HG02970 (cell line): ENCODE data around the gene EFCAB6.
A peak's percentile ranks its signal among the peaks of the same experiment; 100 is the strongest.

Experiments
- ATAC-seq: cut with Tn5 transposase; IDR thresholded peaks from one replicate; pipeline ENCODE4 v1.9.1; 2021; ENCODE audit warnings: mild to moderate bottlenecking, moderate library complexity, moderate number of reproducible peaks; ENCODE audit not compliant: unreplicated experiment, low FRiP score

Gene EFCAB6

DNA sequence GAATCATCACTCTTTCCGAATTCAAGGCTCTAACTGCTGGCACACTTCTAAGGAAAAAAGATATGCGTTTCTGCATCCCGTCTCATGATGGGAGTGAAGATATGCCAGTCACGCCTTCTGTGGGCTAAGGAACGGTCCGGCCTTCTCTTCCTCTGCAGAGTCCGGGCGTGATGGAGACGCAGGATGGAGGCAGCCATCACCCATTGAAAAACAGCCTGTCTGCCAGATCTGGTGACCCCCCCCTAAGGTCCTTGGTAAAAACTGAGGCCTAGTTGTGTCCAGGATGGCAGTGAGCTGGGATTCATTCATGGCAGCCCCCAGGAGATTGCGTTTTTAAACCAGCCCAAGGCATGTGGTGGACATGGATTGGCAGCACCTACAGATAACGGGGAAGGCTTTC lies 6.9 kb upstream of the EFCAB6 start:
- ATAC-seq: no peak

DNA sequence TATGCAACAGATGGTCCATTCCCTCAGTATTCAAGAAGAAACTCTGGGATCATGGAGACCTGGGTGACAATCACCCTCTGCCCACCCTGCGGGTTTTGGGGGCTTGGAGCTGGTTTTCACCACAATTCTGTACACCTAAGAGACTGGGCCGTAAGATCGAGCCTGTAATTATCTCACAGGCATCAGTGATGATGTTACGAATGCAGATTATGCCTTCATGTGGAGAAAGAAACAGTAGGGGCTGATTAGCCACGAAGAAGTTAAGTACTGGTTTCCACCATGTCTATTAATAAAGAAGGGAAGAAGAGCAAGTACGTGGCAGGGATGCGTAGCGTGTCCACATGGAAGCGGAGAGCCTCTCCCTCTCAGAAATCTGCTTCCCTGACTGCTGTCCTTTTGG lies 5.3 kb upstream of the EFCAB6 start:
- ATAC-seq: no peak

DNA sequence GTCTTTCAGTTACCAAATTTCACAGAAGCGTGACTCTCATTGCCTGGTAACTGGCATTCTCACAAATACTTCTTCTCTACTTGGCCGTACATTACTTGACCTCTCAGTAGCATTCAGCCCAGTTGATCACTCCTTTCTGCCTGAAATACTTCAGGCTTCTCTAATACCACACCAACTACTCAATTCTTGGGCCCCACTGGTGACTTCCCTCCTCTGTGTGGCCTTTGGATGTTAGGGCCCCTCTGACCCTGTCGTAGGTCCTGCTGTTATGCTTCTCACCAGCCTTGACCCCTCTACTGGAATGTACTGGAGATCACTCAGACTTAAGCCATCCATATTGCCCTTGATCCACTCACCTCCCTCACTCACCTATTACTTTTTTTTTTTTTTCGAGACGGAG lies 2.2 kb upstream of the EFCAB6 start:
- no peak for ATAC-seq

DNA sequence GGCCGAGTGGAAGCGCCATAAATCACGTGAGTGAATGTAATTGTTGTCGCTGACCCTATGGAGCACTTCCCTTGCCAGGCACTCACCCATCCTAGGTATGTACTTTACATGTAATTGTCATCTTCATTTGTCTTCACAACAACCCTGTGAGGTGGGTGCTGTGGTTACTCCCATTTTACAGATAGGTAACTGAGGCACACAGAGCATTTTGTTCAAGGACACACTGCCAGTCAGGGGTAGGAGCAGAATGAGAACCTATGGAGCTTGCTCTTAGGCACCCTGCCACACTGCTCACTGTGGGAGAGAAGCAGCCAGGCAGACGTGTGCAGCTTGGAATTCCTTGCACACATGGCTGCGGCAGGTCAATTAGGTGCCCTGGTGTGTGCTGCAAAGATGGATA lies 785 bp upstream of the EFCAB6 start:
- no peak for ATAC-seq

DNA sequence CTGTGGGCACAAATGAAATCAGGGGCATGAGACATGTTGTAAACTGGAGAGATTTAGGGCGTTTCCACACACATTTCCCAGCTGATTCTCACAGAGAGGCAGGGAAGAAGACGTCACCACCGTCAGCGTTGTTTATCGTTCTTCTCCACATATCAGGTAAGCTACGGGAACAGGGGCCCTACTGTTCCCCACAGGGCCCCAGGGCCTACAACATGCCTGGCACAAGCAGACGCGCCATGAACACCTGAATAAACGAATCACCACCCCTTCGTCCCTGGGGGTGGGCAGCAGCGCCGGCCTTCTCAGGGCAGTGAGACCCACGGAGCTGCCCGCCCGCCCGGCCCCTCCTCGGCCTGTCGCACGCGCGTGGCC lies 342 bp downstream of the EFCAB6 start:
- peak; percentile 20 for ATAC-seq

DNA sequence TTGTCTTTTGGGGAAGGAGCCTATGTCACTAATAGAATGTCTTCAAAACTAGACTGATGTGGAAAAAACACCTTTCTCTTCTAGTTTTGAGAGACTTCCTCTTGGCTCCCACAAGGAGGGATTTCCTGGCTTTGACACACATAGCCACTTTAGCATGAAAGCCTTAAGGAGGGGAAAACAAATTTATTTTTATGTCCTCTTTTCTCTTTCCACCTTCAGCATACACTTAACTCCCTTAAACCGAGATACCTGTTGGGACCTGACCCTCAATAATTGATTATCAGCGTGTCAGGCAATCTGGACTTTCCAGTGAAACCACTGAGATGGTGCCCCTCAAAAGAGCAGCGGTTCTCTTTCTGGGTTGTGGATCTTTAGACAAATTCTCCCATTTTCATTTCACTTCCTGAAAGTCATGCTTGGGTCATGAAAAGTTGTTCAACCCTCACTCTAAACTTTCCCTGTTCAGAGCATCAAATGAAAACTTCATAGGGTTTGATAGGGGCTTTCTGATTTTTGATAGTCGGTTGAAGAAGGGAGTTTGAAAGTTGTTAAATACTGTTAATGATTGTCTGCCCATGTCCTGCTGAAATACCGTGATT lies 9.1 kb downstream of the EFCAB6 start:
- no peak for ATAC-seq

DNA sequence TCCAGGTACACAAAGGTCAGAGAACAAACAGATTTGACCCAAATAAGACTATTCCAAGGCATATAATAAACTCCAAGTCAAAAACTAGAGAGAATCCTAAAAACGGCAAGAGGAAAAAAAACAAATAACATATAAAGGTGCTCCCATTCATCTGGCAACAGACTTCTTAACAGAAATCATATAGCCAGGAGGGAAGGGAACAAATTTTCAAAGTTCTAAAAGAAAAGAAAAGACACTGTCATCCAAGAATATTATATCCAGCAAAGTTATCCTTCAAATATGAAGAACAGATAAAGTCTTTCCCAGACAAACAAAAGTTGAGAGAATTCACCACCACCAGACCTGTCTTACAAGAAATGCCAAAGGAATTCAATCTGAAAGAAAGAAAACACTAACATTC lies 11.1 kb downstream of the EFCAB6 start:
- ATAC-seq: no peak

DNA sequence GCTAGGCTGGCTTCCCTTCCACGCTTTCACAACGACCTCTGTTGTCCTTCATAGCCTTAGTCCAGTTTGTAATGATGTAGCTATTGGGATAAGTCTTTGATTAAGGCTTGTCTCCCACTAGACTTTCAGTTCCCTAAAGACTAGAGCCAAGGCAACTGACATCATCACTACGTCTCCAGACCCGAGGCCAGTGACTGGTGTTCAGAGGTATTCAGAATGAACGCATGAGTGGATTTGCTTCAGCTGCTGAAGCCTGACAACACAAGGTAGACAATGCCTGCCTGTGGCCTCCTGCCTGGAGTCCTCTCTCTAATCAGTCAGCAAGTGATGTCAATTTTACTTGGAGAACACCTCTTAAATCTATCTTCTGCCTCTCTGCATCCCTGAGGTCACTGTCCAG lies 13.6 kb downstream of the EFCAB6 start:
- no peak for ATAC-seq

DNA sequence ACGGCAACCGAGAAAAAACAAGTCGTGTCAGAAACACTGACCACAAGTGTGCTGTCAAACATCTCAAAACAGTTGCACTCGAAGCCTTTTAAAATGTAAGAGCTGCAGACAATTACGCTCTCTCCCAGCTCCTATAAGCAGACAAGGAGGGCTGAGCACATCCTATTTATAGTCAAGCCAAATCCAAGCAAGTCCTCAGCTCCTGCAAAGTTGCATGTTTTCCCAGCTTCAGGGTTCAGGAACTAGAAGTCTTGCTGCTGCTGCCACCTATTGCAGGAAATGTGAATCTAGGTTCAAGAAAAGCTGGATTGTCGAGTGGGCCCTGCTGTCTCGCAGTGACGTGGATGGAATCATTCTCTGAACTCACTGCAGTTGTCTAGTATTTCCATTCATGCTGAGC lies 15.5 kb downstream of the EFCAB6 start:
- ATAC-seq: no peak

DNA sequence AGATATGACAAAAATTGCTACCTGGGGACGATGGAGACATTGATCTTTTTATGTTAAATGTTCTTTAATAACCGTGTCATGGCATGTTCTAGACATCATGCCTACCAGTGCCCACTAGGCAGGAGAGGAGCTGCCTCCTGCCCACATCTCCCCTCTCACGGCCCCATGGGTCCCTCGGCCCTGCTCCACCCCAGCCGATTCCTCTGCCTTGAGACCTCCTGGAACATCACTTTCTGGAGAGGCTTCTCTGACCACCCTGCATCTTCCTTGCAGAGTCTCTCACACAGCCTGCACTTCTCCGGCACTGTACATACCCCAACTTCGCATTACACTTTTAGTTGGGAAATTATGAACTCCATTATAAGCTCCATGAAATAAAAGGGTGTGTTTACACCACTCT lies 16.8 kb downstream of the EFCAB6 start:
- no peak for ATAC-seq

DNA sequence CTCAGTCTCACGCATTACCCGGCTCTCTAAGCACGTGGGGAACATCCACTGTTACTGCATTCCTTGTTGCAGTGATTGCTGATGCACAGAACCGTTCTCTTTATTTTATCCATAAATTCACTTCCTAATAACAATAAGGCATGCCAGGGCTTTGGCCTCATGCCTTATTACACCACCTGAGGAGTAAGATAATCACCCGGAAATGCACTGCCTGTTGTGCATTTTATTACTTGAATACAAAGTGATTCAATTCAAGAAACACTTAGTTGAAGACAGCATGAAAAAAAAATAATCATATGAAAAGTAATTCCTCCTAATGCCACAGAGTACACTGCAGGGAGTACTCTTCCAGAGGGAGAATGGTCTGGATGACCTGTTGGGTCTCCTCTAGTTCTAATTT lies 19.2 kb downstream of the EFCAB6 start:
- no peak for ATAC-seq

DNA sequence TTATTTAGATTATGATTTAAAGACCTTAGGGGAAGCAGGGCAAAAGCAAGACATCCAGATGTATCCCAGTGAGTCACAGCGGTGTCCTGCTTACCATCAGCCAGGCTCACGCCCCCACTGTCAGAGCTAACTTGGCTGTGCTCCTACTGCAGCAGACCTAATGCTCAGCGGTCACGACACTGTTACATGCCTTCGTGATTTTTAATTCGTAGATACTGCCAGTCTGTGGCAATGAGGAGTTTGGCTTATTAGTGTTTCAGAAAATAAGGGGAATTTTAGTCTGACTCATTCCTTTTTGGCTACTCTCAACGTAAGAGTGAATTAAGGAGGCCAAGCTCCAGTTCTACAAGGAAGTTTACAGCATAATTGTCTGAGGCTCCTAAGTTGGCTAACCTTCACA lies 22.7 kb downstream of the EFCAB6 start:
- ATAC-seq: no peak

DNA sequence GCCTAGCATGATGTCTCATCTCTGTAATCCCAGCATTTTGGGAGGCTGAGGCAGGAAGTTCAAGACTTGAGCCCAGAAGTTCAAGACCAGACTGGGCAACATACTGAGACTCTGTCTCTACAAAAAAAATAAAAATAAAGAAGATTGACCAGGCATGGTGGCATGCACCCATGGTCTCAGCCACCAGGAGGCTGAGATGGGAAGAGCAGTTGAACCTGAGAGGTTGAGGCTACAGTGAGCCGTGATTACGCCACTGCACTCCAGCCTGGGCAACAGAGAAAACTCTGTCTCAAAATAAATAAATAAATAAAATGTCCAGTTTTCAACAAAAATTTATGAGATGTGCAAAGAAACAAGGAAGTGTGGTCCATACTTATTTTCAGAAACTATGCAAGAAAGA lies 28.3 kb downstream of the EFCAB6 start:
- no peak for ATAC-seq

DNA sequence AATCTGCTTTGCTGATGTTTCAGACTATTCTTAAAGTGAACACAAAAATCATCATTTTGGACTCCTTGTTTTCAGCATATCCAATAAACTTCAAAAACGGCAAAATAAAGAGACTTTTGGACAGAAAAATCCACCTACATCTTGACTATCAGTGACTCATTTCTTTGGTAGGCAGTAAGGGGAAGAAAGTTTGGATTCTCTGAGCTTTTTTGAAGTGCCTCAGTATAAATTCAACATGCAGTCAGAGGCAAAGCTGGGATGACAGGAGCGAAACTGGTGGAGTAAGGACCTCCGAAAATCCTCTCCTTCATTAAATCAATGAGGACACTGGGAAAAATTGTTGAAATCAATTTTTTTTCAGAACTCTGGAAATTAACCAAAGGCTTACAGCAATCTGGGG lies 29.7 kb downstream of the EFCAB6 start:
- ATAC-seq: no peak

DNA sequence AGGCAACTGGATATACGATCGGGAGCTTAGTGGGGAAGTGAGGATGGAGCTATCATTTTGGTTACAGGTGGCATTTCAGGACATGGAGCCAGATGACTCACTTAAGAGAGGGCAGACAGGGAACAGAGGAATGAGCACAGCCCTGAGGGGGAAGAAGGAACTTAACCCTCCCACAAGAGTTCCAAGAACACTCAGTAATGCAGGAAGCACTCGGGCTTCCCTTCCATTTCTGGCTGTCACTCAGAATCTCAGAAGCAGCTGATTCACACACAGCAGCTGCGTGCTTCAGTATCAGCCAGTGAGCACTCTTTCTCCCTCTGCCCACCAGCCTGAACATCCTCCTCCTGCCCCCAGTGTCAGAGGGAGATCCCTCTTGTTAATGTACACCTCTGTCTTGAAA lies 34.8 kb downstream of the EFCAB6 start:
- no peak for ATAC-seq

DNA sequence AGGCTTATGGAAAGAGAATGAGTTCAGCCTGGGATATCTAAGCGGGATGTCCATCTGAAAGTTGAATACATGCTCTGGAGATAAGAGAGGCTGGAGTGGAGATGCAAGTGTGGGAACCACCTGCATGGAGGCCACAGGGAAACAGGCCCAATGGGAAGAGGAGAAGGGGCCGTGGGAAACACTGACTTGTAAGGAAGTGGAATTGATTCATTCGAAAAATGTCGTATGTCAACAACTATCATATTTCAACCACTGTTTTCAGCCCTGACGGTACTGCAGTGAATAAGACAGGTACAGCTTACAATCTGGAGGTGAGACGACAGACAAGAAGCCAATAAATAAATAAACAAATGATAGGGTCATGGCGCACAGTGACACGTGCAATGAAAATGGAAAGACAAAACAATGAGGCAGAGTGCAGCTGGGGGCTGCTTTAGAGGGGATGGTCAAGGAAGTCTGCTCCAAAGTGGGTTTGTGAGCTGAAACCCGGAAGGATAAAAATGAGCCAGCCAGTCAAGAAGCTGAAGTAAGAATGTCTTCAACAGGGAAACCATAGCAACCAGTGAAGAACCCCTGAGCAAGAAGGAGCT lies 35.9 kb downstream of the EFCAB6 start:
- ATAC-seq: no peak

DNA sequence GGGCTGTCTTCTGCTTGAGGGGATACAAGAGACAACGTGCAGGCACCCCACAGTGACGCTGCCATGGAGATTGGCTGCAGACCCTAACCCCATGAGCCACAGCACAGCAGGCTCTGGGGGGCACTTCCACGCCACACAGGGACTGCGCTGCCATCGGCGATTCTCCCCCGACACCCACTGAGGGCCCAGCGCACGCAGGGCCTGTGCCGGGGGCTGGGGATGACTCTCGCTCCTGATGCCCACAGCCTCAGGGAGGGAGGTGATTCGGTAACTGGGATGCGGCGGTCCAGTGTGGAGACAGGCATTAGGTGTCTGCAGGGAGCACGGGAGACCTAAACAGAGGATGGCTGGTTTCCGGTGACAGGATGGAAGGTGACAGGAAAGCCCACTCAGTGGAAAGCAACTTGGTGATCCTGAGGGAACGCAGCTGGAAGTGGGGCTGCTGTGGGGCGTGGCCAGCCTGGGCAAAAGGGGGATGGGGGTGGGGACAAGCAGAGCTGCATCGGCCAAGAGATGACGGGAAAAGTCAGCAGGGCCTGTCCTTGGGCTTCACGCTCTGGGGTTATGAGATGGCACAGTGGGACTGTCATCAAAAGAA lies 37.7 kb downstream of the EFCAB6 start:
- ATAC-seq: no peak

DNA sequence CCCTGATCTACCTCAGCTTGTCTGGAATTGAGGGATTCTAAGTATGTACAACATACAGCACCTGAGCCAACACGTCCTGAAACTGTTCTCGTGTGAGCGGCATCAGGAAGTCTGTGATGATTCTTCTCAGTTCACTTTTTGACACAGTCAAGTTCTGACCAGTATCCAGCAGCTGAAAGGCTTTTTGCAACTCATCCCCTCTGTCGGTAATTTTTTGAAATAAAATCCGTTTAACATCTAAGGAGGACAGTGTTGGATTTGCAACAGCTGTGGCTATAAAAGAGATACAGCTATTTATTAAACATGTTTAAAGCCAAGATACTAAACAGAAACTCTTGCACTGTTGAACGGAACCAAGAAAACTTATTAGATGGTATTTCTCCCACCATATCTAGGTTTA lies 39.3 kb downstream of the EFCAB6 start:
- no peak for ATAC-seq

DNA sequence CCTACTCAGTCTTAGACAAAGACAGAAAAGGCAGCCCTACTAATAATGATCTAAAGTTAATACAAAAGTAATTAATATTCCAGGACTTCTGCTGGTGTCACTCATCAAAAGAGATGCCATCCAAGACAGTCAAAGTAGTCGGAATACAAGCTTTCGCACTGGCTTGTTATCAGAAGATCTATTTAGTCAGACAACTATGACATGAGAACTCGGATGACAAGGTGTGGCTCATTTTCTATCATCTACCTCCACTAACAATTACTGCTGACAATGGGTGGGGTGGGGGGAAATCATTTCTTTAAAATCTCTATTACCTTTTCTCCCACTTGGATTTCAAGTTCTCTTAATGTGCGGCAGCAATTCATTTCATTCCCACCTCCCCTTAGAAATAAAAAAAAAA lies 56.7 kb downstream of the EFCAB6 start:
- no peak for ATAC-seq

DNA sequence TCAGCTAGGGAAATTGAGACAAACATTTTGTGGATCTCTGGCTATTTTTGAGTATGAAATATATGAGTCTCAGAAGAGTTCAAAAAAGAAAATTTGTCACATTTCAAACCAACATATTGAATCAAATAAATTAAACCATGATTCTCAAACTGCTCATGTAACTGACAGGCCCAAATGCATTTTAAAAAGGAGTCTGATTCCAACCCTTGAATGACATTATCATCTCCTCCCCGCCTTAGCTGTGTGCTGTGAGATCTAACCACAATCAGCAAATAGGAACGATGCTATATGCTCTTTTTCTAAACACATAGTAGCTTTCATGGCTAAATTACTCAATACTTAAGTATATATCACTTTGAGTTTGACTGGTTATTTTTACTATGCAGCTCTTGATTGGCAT lies 57.1 kb downstream of the EFCAB6 start:
- ATAC-seq: no peak

DNA sequence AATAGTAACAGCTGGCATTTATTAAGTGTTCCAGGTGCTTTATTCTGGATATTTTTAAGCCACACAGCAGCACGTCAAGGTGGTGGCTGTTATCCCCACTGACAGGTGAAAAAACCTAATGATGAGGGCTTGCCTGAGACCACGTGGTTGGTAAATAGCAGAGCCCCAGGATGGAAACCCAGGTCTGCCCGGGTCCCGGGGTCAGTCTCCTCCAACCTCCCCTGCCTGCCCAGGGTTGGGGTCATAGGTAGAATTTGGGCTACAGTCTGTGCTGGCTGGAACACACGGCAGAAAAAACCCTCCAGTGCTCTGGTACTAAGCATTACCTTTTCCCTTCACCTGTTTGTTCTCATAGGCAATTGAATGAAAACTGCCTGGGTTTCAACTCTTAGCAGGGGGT lies 57.9 kb downstream of the EFCAB6 start:
- no peak for ATAC-seq

DNA sequence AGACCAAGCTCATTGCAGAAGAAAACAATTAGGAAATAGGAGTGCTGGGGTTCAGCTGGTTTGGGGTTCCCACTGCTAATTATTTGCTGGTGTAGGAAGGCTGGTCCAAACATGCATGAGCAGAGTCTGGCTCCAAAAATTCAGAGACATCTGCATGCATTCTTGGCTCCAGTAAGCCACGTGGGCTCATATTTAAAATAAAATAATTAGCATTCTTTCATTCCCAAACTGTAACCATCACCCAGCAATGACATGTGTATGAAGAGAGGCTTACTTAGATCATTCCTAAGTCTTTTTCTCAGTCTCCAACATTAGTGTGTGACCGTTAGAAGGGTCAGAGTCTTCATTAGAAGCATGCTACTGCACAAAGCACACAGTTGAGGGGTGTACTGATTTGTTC lies 58.4 kb downstream of the EFCAB6 start:
- ATAC-seq: no peak

DNA sequence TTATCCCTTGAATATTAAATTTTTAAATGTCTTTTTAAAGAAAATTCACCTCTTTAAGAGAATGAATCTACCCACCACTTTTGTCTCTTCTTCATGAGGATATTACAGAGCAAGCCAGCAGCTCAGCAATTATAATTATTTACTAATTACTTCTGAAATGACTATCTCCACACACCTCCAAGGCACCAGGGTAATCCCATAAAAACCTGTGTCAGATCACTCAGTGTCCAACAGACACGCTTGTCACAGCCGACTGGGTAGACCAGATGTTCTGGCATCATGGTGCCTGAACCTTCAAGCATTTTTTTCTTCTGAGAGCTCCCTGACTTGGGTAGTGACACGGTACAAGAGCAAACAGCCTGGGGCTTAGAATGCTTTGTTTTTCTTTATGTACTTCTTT lies 61.4 kb downstream of the EFCAB6 start:
- ATAC-seq: no peak
